Epithelial cell of prostate (primary cell): Measurements from ENCODE around the gene MLIP.
"Not testable (repeated sequence)": the region's sequence is repeated elsewhere in the genome, so short reads cannot be mapped to it uniquely, and the experiment has no call there.

Source experiments
- DNase-seq: peaks from one replicate; pipeline ENCODE4 v3.0.0-alpha.2; 2011; ENCODE audit warnings: low read depth, low spot score
- H3K27ac ChIP-seq: fragments of 450-650 bp; 2 replicates; pipeline ENCODE4 v1.5.1; 2017; ENCODE audit warnings: mild to moderate bottlenecking

Gene MLIP

GRCh38 chr6:54111341-54112045 is at the start of gene MLIP:
Gene MLIP (plus strand): TSS chr6:54111443. CDS start chr6:54111480, 37 bp downstream.
- DNase-seq = no peak
- no peak within 1 kb of the TSS for H3K27ac ChIP-seq

GRCh38 chr6:54063228-54063539 is 48.1 kb upstream of the MLIP start:
- H3K27ac ChIP-seq = no peak overlapping the region
- DNase-seq = no peak

- no peak overlapping the region for H3K27ac ChIP-seq
- DNase-seq = no peak
These were observed 42.5 kb upstream of the MLIP start for GRCh38 chr6:54068694-54069093.

- H3K27ac ChIP-seq = no peak overlapping the region
- DNase-seq = no peak
These were observed 41.2 kb upstream of the MLIP start for GRCh38 chr6:54070025-54070424.

GRCh38 chr6:54071821-54072340 is 39.4 kb upstream of the MLIP start:
- DNase-seq = no peak
- H3K27ac ChIP-seq = no peak overlapping the region

- DNase-seq = no peak
- H3K27ac ChIP-seq = no peak overlapping the region
These were observed 38.5 kb upstream of the MLIP start for GRCh38 chr6:54072635-54073313.

GRCh38 chr6:54073487-54073886 is 37.8 kb upstream of the MLIP start:
- DNase-seq = no peak
- H3K27ac ChIP-seq = no peak overlapping the region

- no peak overlapping the region for H3K27ac ChIP-seq
- no peak for DNase-seq
These were observed 37.1 kb upstream of the MLIP start for GRCh38 chr6:54074109-54074508.

- DNase-seq = no peak
- no peak overlapping the region for H3K27ac ChIP-seq
These were observed 36.6 kb upstream of the MLIP start for GRCh38 chr6:54074578-54075195.

GRCh38 chr6:54076159-54076789 is 35.0 kb upstream of the MLIP start:
- no peak overlapping the region for H3K27ac ChIP-seq
- DNase-seq = no peak

GRCh38 chr6:54081499-54081898 is 29.7 kb upstream of the MLIP start:
- not testable (repeated sequence) for DNase-seq, H3K27ac ChIP-seq

- no peak for DNase-seq
- H3K27ac ChIP-seq = no peak overlapping the region
These were observed 28.0 kb upstream of the MLIP start for GRCh38 chr6:54083287-54083686.

- no peak overlapping the region for H3K27ac ChIP-seq
- DNase-seq = no peak
These were observed 27.0 kb upstream of the MLIP start for GRCh38 chr6:54084231-54084630.

- no peak for DNase-seq
These were observed 26.2 kb upstream of the MLIP start for GRCh38 chr6:54085047-54085446.

GRCh38 chr6:54085541-54085940 is 25.7 kb upstream of the MLIP start:
- no peak for DNase-seq
- H3K27ac ChIP-seq = no peak overlapping the region

More at GRCh38 chr6:54085047-54085446, 26.2 kb upstream of the MLIP start:
- H3K27ac ChIP-seq = no peak overlapping the region

- H3K27ac ChIP-seq = no peak overlapping the region
- DNase-seq = no peak
These were observed 24.8 kb upstream of the MLIP start for GRCh38 chr6:54086439-54086838.

GRCh38 chr6:54087721-54088120 is 23.5 kb upstream of the MLIP start:
- H3K27ac ChIP-seq = no peak overlapping the region
- DNase-seq = no peak

- DNase-seq = no peak
- H3K27ac ChIP-seq = no peak overlapping the region
These were observed 17.8 kb upstream of the MLIP start for GRCh38 chr6:54093326-54093948.

- H3K27ac ChIP-seq = no peak overlapping the region
- no peak for DNase-seq
These were observed 16.9 kb upstream of the MLIP start for GRCh38 chr6:54094293-54094692.

- no peak overlapping the region for H3K27ac ChIP-seq
- DNase-seq = no peak
These were observed 16.5 kb upstream of the MLIP start for GRCh38 chr6:54094786-54095185.
